Mesodermal cell (in vitro differentiated cells): ENCODE data around the gene ELAVL2.

ENCODE experiments used
- H3K27ac ChIP-seq: 2 replicates; pipeline ENCODE4 v1.7.0; 2013; ENCODE audit warnings: mild to moderate bottlenecking, low read depth, low read length, moderate library complexity; ENCODE audit not compliant: severe bottlenecking
- H3K36me3 ChIP-seq: 2 replicates; pipeline ENCODE4 v1.7.1; 2013; ENCODE audit warnings: mild to moderate bottlenecking, low read length, moderate library complexity; ENCODE audit not compliant: control insufficient read depth, insufficient read depth
- H3K4me1 ChIP-seq: one replicate; pipeline ENCODE4 v1.7.1; 2013; ENCODE audit warnings: mild to moderate bottlenecking, low read length; ENCODE audit not compliant: insufficient read depth, control insufficient read depth, poor library complexity, severe bottlenecking
- H3K4me3 ChIP-seq: 2 replicates; pipeline ENCODE4 v1.7.0; 2013; ENCODE audit warnings: low read length, control low read depth, mild to moderate bottlenecking; ENCODE audit not compliant: insufficient read depth, poor library complexity, severe bottlenecking; ENCODE audit errors: extremely low read depth
- H3K9me3 ChIP-seq: 2 replicates; pipeline ENCODE4 v1.7.1; 2013; ENCODE audit warnings: mild to moderate bottlenecking, low read length, moderate library complexity; ENCODE audit not compliant: control insufficient read depth
- WGBS, 2 experiments: methylation state at CpG; one replicate each; pipeline ENCODE4 v1.1.5; 2013; ENCODE audit warnings: missing lambda C conversion rate in 2 of 2; ENCODE audit not compliant: insufficient coverage in 2 of 2; 5-methylcytosine and 5-hydroxymethylcytosine counted together

ELAVL2 gene

GRCh38 chr9:23663946-23664345 is 162.1 kb downstream of the ELAVL2 start:
- Histone ChIP-seq H3K27ac (no peak overlapping the region), H3K4me3 (no peak overlapping the region), H3K9me3 (no peaks in the 10 kb centered on the region), H3K4me1 (no peaks in the 10 kb centered on the region), H3K36me3 (no peaks in the 10 kb centered on the region)

GRCh38 chr9:23663536-23663935 is 162.5 kb downstream of the ELAVL2 start:
- 94 to 95% methylated on average over 4 to 5 of the region's 6 CpGs for WGBS, 2 experiments
- H3K27ac ChIP-seq: no peak overlapping the region

GRCh38 chr9:23663125-23663524 is 162.9 kb downstream of the ELAVL2 start:
- no peaks in the 10 kb centered on the region for H3K9me3 ChIP-seq
- no peak overlapping the region for H3K4me3 ChIP-seq
- no peaks in the 10 kb centered on the region for H3K4me1 ChIP-seq
- 90 to 100% methylated on average over 2 of the region's 2 CpGs for WGBS, 2 experiments
- no peak overlapping the region for H3K27ac ChIP-seq
- H3K36me3 ChIP-seq: no peaks in the 10 kb centered on the region

More at GRCh38 chr9:23663536-23663935, 162.5 kb downstream of the ELAVL2 start:
- Histone ChIP-seq H3K4me3 (no peak overlapping the region), H3K36me3 (no peaks in the 10 kb centered on the region), H3K4me1 (no peaks in the 10 kb centered on the region), H3K9me3 (no peaks in the 10 kb centered on the region)

GRCh38 chr9:23662320-23662719 is 163.7 kb downstream of the ELAVL2 start:
- H3K9me3 ChIP-seq: no peaks in the 10 kb centered on the region

GRCh38 chr9:23659346-23660006 is 166.6 kb downstream of the ELAVL2 start:
- Histone ChIP-seq H3K27ac (no peak overlapping the region), H3K4me3 (no peak overlapping the region), H3K9me3 (no peaks in the 10 kb centered on the region), H3K36me3 (no peaks in the 10 kb centered on the region), H3K4me1 (no peaks in the 10 kb centered on the region)
- WGBS, 2 experiments: 86 to 90% methylated on average over 5 of the region's 6 CpGs

More at GRCh38 chr9:23662320-23662719, 163.7 kb downstream of the ELAVL2 start:
- H3K36me3 ChIP-seq: no peaks in the 10 kb centered on the region
- no peak overlapping the region for H3K4me3 ChIP-seq
- H3K4me1 ChIP-seq: no peaks in the 10 kb centered on the region
- 100% methylated on average over 1 of the region's 2 CpGs; no CpG with 5 or more reads in 1 of the 2 experiments for WGBS, 2 experiments
- H3K27ac ChIP-seq: no peak overlapping the region

- H3K9me3 ChIP-seq: no peaks in the 10 kb centered on the region
- no peak overlapping the region for H3K4me3 ChIP-seq
- WGBS, 2 experiments: 96 to 98% methylated on average over 7 to 8 of the region's 10 CpGs
- no peak overlapping the region for H3K27ac ChIP-seq
- no peaks in the 10 kb centered on the region for H3K4me1 ChIP-seq
- H3K36me3 ChIP-seq: no peaks in the 10 kb centered on the region
Measured at GRCh38 chr9:23658376-23659258, 167.4 kb downstream of the ELAVL2 start.

- H3K27ac ChIP-seq: no peak overlapping the region
Measured at GRCh38 chr9:23651051-23651450, 175.0 kb downstream of the ELAVL2 start.

GRCh38 chr9:23648651-23649050 is 177.4 kb downstream of the ELAVL2 start:
- no peak overlapping the region for H3K27ac ChIP-seq
- H3K4me3 ChIP-seq: no peak overlapping the region
- WGBS, 2 experiments: 31 to 74% methylated on average over 1 to 2 of the region's 2 CpGs
- no peaks in the 10 kb centered on the region for H3K4me1 ChIP-seq
- H3K9me3 ChIP-seq: no peaks in the 10 kb centered on the region
- no peaks in the 10 kb centered on the region for H3K36me3 ChIP-seq

More at GRCh38 chr9:23651051-23651450, 175.0 kb downstream of the ELAVL2 start:
- 88 to 100% methylated on average over 2 to 5 of the region's 5 CpGs for WGBS, 2 experiments
- no peaks in the 10 kb centered on the region for H3K9me3 ChIP-seq
- H3K4me3 ChIP-seq: no peak overlapping the region
- no peaks in the 10 kb centered on the region for H3K36me3 ChIP-seq
- H3K4me1 ChIP-seq: no peaks in the 10 kb centered on the region

- Histone ChIP-seq H3K36me3 (no peaks in the 10 kb centered on the region), H3K4me1 (no peaks in the 10 kb centered on the region), H3K27ac (no peak overlapping the region), H3K4me3 (no peak overlapping the region), H3K9me3 (no peaks in the 10 kb centered on the region)
- 86 to 100% methylated on average over 1 of the region's 4 CpGs for WGBS, 2 experiments
Measured at GRCh38 chr9:23644896-23645295, 181.1 kb downstream of the ELAVL2 start.

- WGBS, 2 experiments: 79 to 90% methylated on average over 3 to 4 of the region's 6 CpGs
- Histone ChIP-seq H3K4me3 (no peak overlapping the region), H3K27ac (no peak overlapping the region), H3K4me1 (no peaks in the 10 kb centered on the region), H3K36me3 (no peaks in the 10 kb centered on the region), H3K9me3 (no peaks in the 10 kb centered on the region)
Measured at GRCh38 chr9:23644326-23644725, 181.7 kb downstream of the ELAVL2 start.
